SK-N-SH treated with all-trans-retinoic acid at 6 μM for 48 hours (cell line): ENCODE results near the gene LRCH1.

Source experiments
- ATAC-seq: fragments of 200-7000 bp; cut with Tn5 transposase; 3 replicates; pipeline ENCODE4 v1.9.1; 2020; ENCODE audit warnings: mild to moderate bottlenecking, moderate library complexity
- ARNTL ChIP-seq: fragments of 450-650 bp; formaldehyde crosslinking; IDR thresholded peaks from 2 replicates; pipeline ENCODE4 v1.5.0; 2020; ENCODE audit warnings: low read depth, mild to moderate bottlenecking, moderate library complexity, borderline replicate concordance
- BACH2 ChIP-seq: fragments of 250-450 bp; sonication (Bioruptor Pico); IDR thresholded peaks from 2 replicates; pipeline ENCODE4 v1.9.0; 2021; ENCODE audit warnings: mild to moderate bottlenecking, borderline replicate concordance
- CSDC2 ChIP-seq: fragments of 250-450 bp; sonication (Bioruptor Pico); IDR thresholded peaks from 2 replicates; pipeline ENCODE4 v1.5.0; 2020; ENCODE audit warnings: mild to moderate bottlenecking, moderate library complexity
- CSRNP3 ChIP-seq: fragments of 250-450 bp; sonication (Bioruptor Pico); IDR thresholded peaks from 2 replicates; pipeline ENCODE4 v1.5.1; 2021; ENCODE audit warnings: mild to moderate bottlenecking, moderate library complexity
- ESRRG ChIP-seq: fragments of 250-450 bp; sonication (Bioruptor Pico); IDR thresholded peaks from 2 replicates; pipeline ENCODE4 v1.6.1; 2021; ENCODE audit warnings: mild to moderate bottlenecking
- GLIS3 ChIP-seq: fragments of 250-450 bp; sonication (Bioruptor Pico); IDR thresholded peaks from 2 replicates; pipeline ENCODE4 v1.5.0; 2020; ENCODE audit warnings: mild to moderate bottlenecking, moderate library complexity
- ISL1 ChIP-seq: fragments of 250-450 bp; sonication (Bioruptor Pico); IDR thresholded peaks from 2 replicates; pipeline ENCODE4 v2.1.2; 2022; ENCODE audit warnings: mild to moderate bottlenecking, moderate library complexity
- OSR1 ChIP-seq: fragments of 250-450 bp; sonication (Bioruptor Pico); IDR thresholded peaks from 2 replicates; pipeline ENCODE4 v1.8.0; 2022; ENCODE audit warnings: moderate library complexity, mild to moderate bottlenecking, inconsistent platforms
- POU6F1 ChIP-seq: fragments of 250-450 bp; sonication (Bioruptor Pico); IDR thresholded peaks from 2 replicates; pipeline ENCODE4 v1.8.0; 2021; ENCODE audit warnings: low read depth, mild to moderate bottlenecking, moderate library complexity, borderline replicate concordance
- PPARA ChIP-seq: fragments of 250-450 bp; sonication (Bioruptor Pico); IDR thresholded peaks from 2 replicates; pipeline ENCODE4 v1.5.0; 2020; ENCODE audit warnings: mild to moderate bottlenecking, borderline replicate concordance
- TCF4 ChIP-seq: fragments of 250-450 bp; sonication (Bioruptor Pico); IDR thresholded peaks from 2 replicates; pipeline ENCODE4 v1.8.0; 2021; ENCODE audit warnings: mild to moderate bottlenecking, moderate library complexity, borderline replicate concordance
- ZC3H10 ChIP-seq: fragments of 250-450 bp; sonication (Bioruptor Pico); IDR thresholded peaks from 2 replicates; pipeline ENCODE4 v1.5.1; 2021; ENCODE audit warnings: mild to moderate bottlenecking, moderate library complexity
- ZFP30 ChIP-seq: fragments of 450-650 bp; formaldehyde crosslinking; IDR thresholded peaks from 2 replicates; pipeline ENCODE4 v1.5.0; 2022; ENCODE audit warnings: mild to moderate bottlenecking, moderate library complexity
- ZNF565 ChIP-seq: fragments of 450-650 bp; formaldehyde crosslinking; conservative IDR thresholded peaks from 2 replicates; pipeline ENCODE4 v1.5.0; 2020; ENCODE audit warnings: low read depth, mild to moderate bottlenecking, moderate library complexity
- ZNF70 ChIP-seq: fragments of 450-650 bp; formaldehyde crosslinking; IDR thresholded peaks from 2 replicates; pipeline ENCODE4 v1.5.0; 2020; ENCODE audit warnings: mild to moderate bottlenecking, moderate library complexity
- ZNF8 ChIP-seq: fragments of 450-650 bp; formaldehyde crosslinking; IDR thresholded peaks from 2 replicates; pipeline ENCODE4 v1.5.0; 2020; ENCODE audit warnings: mild to moderate bottlenecking, moderate library complexity
- TF ChIP-seq, protein P1 (sequence below): fragments of 250-450 bp; sonication (Bioruptor Pico); IDR thresholded peaks from 2 replicates; pipeline ENCODE4 v1.5.1; 2020; ENCODE audit warnings: low read depth, mild to moderate bottlenecking, moderate library complexity
- TF ChIP-seq, protein P2 (sequence below): fragments of 250-450 bp; sonication (Bioruptor Pico); IDR thresholded peaks from 2 replicates; pipeline ENCODE4 v1.8.0; 2020; ENCODE audit warnings: mild to moderate bottlenecking, moderate library complexity, borderline replicate concordance
- TF ChIP-seq, protein P3 (sequence below): fragments of 250-450 bp; sonication (Bioruptor Pico); IDR thresholded peaks from 2 replicates; pipeline ENCODE4 v1.5.0; 2020; ENCODE audit warnings: mild to moderate bottlenecking, moderate library complexity

LRCH1 gene

DNA sequence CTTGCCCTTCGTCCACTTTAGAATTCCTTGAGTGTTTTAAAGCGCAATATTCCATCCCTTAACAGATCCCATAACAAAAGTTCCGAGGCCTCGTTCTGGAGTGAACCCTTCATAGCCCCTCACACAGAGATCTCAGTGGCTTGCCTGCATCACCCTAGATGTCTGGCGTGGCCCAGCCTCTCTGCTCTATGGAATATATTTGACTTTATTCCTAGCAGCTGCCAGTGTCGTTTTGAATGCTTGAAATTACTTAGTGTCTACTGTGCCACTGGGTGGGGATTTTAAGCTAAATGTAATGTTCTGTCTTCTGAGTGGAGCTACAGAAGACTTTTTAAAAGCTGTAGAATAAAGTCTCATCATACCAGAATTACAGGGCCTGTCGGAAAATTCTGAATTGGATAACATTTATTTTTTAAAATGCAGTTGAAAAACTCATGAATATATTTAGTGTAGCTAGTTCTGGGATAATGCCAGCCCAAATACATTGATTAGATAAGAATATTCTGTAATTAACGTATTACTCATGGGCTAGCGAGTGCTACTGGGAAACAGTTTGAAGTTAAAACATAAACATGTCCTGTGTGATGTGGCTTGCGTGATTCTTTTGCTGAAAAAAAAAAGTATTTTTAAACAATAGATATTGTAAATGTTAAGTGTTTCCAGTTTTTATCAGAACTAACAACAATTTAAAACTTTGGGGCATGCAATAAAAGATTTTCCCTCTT, 132.2 kb downstream of the LRCH1 start (continued):
- TF ChIP-seq CSRNP3 (CRISPR knock-in tag) (no peak), POU6F1 (CRISPR knock-in tag) (no peak), ZNF70 (no peak), ZFP30 (CRISPR knock-in tag) (no peak), ZC3H10 (CRISPR knock-in tag) (no peak)

- no peak for ATAC-seq
- no peak for TF ChIP-seq BACH2 (CRISPR knock-in tag)
Measured at GRCh38 chr13:46686171-46686570, 133.2 kb downstream of the LRCH1 start.

- TF ChIP-seq ISL1 (CRISPR knock-in tag) (0 out of 2 replicates have a peak, but pooled peaks have one; percentile 9), ZC3H10 (CRISPR knock-in tag) (no peak)
- TF ChIP-seq, all 23 proteins: peak for 1
- ATAC-seq, result no peak
Measured at GRCh38 chr13:46687810-46688209, 134.8 kb downstream of the LRCH1 start.

DNA sequence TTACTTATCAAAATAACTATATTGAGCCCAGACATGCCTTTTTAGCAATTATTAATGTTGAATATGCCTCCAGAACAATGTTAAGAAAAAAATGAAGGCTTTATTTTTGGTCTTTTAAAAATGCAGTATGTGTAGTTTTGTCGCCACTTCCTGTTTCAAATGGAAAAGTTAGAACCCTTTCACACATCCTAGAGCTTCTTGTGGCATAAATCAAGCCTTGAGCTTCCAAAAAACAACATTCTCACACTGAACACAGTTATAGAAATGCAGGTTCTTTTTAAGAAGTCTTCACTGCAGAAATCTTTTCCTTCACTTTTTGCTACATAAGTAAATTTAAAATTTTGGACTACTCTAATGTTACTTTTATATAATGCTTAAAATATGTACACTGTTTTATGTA, 135.3 kb downstream of the LRCH1 start:
- TF ChIP-seq, protein P1, sequence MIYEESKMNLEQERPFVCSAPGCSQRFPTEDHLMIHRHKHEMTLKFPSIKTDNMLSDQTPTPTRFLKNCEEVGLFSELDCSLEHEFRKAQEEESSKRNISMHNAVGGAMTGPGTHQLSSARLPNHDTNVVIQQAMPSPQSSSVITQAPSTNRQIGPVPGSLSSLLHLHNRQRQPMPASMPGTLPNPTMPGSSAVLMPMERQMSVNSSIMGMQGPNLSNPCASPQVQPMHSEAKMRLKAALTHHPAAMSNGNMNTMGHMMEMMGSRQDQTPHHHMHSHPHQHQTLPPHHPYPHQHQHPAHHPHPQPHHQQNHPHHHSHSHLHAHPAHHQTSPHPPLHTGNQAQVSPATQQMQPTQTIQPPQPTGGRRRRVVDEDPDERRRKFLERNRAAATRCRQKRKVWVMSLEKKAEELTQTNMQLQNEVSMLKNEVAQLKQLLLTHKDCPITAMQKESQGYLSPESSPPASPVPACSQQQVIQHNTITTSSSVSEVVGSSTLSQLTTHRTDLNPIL, result no peak
- TF ChIP-seq BACH2 (CRISPR knock-in tag) (no peak), ZNF70 (no peak), PPARA (CRISPR knock-in tag) (no peak), ESRRG (no peak), ZFP30 (CRISPR knock-in tag) (no peak), CSRNP3 (CRISPR knock-in tag) (no peak), ARNTL (CRISPR knock-in tag) (no peak), ZNF565 (no peak), ISL1 (CRISPR knock-in tag) (no peak), GLIS3 (CRISPR knock-in tag) (no peak)
- TF ChIP-seq, protein P2, sequence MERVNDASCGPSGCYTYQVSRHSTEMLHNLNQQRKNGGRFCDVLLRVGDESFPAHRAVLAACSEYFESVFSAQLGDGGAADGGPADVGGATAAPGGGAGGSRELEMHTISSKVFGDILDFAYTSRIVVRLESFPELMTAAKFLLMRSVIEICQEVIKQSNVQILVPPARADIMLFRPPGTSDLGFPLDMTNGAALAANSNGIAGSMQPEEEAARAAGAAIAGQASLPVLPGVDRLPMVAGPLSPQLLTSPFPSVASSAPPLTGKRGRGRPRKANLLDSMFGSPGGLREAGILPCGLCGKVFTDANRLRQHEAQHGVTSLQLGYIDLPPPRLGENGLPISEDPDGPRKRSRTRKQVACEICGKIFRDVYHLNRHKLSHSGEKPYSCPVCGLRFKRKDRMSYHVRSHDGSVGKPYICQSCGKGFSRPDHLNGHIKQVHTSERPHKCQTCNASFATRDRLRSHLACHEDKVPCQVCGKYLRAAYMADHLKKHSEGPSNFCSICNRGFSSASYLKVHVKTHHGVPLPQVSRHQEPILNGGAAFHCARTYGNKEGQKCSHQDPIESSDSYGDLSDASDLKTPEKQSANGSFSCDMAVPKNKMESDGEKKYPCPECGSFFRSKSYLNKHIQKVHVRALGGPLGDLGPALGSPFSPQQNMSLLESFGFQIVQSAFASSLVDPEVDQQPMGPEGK (CRISPR knock-in tag), result no peak
- ATAC-seq, result no peak

DNA sequence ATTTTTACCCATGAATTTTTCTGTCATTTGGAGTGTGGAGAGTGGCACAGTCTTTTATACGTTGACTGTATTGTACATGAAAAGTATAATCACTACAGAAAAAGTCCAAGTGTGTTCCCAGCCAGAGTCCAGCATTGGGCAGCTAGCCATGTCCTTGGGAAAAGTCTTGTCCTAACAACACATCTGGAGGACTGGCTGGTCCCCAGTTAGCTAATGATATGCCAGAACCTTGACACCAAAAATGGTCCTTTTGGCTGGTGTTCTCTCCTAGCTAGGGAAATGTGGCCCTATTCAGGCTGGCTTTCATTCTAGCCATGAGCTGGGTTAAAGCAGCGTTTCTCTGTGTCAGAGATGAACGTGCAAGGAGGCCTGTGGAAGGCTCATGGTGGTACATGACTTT, 145.0 kb downstream of the LRCH1 start:
- ATAC-seq, result no peak
- TF ChIP-seq CSDC2, result no peak
- TF ChIP-seq ARNTL (CRISPR knock-in tag), result no peak
- no peak for TF ChIP-seq ZNF8 (CRISPR knock-in tag)
- no peak for TF ChIP-seq ESRRG
- no peak for TF ChIP-seq CSRNP3 (CRISPR knock-in tag)
- TF ChIP-seq TCF4, result no peak
- TF ChIP-seq ZNF565, result no peak
- no peak for TF ChIP-seq POU6F1 (CRISPR knock-in tag)
- TF ChIP-seq OSR1 (CRISPR knock-in tag), result no peak
- TF ChIP-seq BACH2 (CRISPR knock-in tag), result no peak
- TF ChIP-seq, protein P3, sequence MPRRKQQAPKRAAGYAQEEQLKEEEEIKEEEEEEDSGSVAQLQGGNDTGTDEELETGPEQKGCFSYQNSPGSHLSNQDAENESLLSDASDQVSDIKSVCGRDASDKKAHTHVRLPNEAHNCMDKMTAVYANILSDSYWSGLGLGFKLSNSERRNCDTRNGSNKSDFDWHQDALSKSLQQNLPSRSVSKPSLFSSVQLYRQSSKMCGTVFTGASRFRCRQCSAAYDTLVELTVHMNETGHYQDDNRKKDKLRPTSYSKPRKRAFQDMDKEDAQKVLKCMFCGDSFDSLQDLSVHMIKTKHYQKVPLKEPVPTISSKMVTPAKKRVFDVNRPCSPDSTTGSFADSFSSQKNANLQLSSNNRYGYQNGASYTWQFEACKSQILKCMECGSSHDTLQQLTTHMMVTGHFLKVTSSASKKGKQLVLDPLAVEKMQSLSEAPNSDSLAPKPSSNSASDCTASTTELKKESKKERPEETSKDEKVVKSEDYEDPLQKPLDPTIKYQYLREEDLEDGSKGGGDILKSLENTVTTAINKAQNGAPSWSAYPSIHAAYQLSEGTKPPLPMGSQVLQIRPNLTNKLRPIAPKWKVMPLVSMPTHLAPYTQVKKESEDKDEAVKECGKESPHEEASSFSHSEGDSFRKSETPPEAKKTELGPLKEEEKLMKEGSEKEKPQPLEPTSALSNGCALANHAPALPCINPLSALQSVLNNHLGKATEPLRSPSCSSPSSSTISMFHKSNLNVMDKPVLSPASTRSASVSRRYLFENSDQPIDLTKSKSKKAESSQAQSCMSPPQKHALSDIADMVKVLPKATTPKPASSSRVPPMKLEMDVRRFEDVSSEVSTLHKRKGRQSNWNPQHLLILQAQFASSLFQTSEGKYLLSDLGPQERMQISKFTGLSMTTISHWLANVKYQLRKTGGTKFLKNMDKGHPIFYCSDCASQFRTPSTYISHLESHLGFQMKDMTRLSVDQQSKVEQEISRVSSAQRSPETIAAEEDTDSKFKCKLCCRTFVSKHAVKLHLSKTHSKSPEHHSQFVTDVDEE, result no peak
